ENCODE measurements around the gene ZNF143.
"Not testable (repeated sequence)": the region's sequence is repeated elsewhere in the genome, so short reads cannot be mapped to it uniquely, and the experiment has no call there.

ZNF143 gene

DNA sequence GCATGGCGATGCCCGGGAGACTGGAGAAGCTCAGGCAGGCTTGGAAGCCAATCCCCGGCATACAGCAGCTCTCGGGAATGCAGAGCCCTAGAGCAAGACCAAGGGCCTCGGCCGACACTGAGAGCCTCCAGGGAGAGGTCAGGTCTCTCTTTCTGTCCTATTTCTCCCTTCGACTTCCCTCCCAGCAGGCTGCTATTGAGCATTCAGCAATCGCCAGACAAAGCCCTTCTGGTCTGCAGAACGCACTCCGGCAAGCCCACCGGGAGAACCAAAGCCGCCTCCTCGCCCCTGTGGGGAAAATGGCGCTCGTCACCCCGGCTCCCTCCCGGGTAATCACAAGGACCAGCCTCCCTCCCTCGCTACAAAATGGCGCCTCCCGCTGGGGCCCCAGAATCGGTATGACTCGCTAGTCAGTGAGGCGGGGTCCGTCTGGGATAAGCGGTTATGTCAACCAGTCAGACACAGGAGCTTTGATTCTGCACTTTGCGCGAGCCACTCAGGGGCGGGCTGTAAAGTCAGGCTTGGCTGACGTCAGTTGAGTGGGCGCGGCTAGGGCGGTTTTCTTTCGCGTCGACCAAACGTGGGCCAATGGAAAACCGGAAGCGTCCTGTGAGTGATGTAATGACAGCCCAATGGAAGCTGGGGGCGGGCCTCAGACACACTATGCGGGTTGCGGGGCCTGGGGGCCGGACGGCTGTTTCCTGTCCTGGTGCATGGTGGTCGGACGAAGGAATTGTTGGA lies at the start of gene ZNF143:
Gene ZNF143 (plus strand): TSS at position 691 of the 741 bp plus-strand sequence. CDS start 10,297 bp downstream, outside the sequence.
- DNase-seq, result peak; percentile 100

GRCh38 chr11:9428706-9429105 lies 32.1 kb upstream of the ZNF143 start:
- DNase-seq, result no peak

GRCh38 chr11:9438611-9439010 lies 22.2 kb upstream of the ZNF143 start:
- DNase-seq, result no peak

DNA sequence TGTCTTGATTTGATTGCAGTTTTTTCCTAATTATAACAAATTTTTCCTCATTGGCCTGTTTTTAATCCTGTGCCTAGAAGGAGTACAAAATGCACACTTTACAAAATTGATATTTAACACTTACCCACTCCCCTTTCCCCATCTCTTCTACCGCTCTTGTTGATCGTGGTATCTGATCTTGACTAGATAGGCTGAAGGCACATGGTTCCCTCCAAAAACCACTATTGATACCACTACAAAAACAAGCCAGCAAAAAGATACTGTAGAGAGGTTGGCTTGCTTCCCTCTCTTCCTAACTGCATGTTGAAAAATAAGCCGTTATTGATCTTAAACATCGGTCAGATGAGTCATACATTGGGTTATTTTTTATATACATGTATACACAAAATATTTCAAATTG lies 14.6 kb upstream of the ZNF143 start:
- no peak for DNase-seq

DNA sequence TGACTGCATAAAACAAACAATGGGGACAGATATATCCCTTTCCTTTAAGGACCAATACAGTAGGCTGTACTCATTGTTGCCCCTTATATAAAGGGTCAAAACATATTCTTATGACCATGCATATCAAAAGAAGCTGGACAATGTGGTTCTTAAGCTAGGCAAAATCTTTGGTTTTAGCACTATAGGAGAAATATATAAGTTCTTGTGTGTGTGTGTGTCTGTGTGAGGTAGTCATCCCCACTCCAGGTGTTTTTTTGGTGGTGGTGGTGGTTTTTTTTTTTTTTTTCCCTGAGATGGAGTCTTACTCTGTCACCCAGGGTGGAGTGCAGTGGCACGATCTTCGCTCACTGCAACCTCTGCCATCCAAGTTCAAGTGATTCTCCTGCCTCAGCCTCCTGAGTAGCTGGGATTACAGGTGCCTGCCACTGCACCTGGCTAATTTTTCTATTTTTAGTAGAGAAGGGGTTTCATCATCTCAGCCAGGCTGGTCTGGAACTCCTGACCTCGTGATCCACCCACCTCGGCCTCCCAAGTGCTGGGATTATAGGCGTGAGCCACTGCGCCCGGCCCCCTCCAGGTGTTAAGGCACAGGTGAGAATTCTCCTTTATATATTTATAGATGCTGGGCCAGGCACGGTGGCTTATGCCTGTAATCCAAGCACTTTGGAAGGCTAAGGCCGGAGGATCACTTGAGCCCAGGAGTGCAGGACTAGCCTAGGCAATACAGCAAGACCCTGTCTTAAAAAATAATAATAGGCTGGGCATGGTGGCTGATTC lies 12.0 kb upstream of the ZNF143 start:
- no peak for DNase-seq

DNA sequence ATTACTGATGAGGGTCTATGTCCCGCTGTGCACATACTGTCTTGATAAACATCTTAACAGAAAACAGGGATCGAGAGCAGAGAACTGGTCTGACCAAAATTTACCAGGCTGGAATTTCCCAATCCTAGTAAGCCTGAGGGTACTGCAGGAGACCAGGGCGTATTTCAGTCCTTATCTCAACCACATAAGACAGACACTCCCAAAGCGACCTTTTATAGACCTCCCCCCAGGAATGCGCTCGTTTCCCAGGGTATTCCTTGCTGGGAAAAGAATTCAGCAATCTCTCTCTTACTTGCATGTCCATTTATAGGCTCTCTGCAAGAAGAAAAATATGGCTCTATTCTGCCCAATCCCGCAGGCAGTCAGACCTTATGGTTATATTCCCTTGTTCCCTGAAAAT lies 8.8 kb upstream of the ZNF143 start:
- not testable (repeated sequence) for DNase-seq

- no peak for DNase-seq
Measured at GRCh38 chr11:9455722-9456121, 5.1 kb upstream of the ZNF143 start.

DNA sequence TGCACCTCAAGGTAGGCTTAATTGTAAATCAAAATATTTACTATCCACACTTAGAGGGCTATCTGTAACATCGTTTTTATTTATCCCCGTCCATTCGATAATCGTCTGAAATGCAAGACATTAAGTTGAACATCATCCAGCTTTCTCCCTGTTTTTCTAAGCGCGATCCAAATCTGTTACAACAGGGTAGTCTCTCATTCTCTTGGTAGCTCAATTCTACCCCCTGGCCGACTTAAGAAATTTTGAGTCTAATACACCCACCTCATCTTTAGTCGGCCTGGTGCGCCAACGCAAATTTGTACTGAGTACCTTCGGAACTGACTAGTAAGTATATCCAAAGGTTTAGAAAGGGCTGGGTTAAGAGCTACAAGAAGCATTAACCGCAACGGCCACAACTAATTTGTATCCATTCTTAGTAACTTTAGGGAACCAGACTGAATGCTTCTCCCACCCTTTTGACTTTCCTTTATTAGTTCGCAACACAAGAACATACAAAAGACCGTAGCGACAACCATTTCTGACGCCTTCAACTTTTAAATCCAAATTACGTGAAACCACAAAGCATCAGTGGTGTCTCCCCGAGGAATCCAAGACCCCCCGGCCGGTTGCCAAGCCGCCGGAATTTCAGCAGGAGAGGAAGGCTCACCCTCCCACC lies 1.0 kb upstream of the ZNF143 start:
- peak; percentile 35 to 39 for DNase-seq

- peak; percentile 62 to 69 for DNase-seq
Measured at GRCh38 chr11:9461063-9461759, 399 bp downstream of the ZNF143 start.

GRCh38 chr11:9461760-9462134 lies 935 bp downstream of the ZNF143 start:
- DNase-seq, result no peak

DNA sequence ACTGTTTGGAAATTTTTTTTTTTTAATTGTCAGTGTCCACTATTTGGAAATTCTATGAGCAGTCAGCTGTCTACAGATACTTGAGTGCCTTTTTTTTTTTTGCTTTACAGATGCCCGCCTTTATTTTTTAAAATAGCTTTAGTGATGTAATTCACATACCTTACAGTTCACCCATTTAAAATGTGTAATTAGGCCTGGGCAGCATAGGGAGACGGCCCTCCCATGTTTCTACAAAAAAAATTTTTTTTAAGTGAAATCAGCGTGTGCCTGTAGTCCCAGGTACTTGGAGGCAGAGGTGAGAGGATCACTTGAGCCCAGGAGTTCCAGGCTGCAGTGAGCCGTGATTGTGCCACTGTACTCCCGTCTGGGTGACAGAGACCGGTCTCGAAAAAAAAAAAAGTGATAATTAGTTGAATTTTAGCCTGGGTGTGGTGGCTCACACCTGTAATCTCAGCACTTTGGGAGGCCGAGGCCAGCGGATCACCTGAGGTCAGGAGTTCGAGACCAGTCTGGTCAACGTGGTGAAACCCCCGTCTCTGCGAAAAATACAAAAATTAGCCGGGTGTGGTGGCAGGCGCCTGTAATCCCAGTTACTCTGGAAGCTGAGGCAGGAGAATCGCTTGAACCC lies 1.5 kb downstream of the ZNF143 start:
- no peak for DNase-seq

DNA sequence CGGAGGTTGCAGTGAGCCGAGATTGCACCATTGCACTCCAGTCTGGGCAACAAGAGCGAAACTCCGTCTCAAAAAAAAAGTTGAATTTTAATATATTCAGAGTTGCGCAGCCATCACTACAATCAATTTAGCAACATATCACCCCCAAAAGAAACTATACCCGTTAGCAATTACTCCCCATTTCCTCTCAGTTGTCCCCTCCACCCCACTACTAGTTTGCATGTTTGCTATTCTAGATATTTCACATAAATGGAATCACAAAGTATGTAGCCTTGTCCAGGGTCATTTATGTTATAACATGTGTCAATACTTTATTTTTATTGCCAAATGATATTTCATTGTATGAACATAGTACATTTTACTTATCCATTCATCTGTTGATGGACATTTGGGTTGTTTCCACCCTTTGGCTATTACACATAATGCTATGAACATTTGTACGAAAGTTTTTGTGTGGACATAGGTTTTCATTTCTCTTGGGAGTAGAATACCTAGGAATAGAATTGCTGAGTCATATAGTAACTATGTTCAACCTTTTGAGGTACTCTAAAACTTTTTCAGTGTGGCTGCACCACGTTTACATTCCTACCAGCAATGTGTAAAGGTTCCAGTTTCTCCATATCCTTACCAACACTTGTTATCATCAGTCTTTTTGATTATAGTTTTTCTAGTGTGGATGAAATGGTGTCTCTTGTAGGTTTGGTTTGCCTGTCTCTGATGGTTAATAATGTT lies 2.2 kb downstream of the ZNF143 start:
- DNase-seq, result no peak

DNA sequence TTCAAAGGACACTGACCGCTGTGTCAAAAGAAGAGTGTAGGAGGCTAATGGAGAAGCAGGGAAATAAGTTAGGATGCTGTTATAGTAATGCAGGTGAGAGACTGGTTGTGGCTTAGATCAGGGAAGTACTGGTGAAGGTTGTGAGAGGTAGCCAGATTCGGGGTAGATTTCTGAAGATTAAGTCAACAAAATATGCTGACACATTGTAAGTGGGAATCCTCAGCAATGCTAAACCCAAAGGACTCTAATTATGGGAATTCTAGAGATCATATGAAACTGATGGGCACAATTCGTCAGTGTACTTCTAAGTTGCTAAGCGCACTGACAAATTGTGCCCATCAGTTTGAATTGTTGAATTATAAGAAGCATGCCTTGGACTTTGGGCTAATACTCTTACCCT lies 10.0 kb downstream of the ZNF143 start:
- DNase-seq, result no peak

GRCh38 chr11:9473408-9473807 lies 12.6 kb downstream of the ZNF143 start:
- no peak for DNase-seq

DNA sequence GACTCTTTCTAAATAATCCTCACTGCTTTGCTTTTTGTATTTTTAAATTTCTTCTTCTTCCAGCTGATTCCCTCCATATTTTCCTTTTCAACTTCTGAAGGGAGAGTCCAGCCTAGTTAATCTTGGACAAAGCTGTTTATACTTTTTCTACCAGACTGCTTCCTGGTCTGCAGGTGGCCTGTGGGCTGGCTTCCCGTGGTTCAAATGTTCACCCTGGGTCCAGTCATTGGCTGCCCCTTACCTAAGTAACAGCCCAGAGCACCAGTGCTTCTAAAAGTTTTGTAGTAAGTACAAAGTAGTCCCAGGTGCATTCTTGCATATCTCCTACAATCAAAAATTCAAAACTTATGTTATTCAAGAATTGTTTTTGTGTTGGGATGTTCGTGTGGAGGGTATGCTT lies 19.1 kb downstream of the ZNF143 start:
- DNase-seq, result no peak

GRCh38 chr11:9489080-9489765 lies 28.4 kb downstream of the ZNF143 start:
- no peak for DNase-seq

DNA sequence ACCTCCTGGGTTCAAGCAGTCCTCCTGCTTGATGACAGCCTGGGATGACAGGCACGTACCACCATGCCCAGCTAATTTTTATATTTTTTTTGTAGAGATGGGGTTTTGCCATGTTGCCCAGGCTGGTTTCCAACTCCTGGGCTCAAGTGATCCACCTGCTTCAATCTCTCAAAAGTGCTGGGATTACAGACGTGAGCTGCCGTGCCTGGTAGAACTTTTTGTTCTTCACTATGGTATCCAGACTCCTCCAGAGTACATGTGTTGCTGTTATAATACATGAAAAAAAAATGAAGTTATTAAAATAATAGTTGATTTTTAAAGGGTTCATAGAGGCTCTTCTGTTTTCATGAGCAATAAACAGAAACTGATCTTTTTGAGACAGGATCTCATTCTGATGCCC lies 29.6 kb downstream of the ZNF143 start:
- DNase-seq, result no peak

DNA sequence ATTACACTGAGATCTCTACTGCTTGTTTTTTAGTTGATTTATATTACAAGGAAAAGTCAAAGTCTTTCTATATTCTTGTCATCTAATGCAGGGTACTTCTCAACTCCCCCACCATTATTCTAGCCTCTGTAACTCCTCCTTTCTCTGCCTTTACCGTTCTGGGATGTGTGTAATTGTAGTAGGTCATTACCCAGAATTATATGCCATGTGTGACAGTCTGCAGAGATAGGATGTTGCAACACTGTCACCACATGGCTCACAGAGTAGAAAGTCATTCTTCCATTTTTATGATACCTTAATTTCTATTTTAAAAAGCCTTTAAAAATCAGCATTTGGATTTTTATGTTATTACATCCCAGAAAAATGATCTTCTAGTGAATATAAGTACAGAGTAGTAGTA lies 32.7 kb downstream of the ZNF143 start:
- no peak for DNase-seq

DNA sequence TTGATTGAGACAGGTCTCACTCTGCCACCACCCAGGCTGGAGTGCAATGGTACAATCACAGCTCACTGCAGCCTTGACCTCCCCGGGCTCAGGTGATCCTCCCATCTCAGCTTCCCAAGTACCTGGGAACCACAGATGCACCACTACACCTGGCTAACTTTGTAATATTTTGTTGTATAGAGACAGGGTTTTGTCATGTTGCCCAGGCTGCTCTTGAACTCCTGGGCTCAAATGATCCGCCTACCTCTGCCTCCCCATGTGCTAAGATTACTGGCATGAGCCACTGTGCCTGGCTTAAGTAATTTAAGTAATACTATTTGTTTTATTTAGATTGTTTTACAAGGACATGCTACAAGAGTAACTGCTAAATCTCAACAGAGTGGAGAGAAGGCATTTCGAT lies 33.5 kb downstream of the ZNF143 start:
- DNase-seq, result no peak

- no peak for DNase-seq
Measured at GRCh38 chr11:9495803-9496514, 35.1 kb downstream of the ZNF143 start.

All from activated CD4-positive, alpha-beta T cell treated with anti-CD3 and anti-CD28 coated beads, Interleukin-2, amount 50 U/mL, for 4 hours (primary cell).